NOMO-1 (cell line): ENCODE measurements around the gene ACAD11.
"Not testable (repeated sequence)": the region's sequence is repeated elsewhere in the genome, so short reads cannot be mapped to it uniquely, and the experiment has no call there.

ENCODE experiments used
- DNase-seq, 2 experiments: peaks; one replicate each; lab custom pipeline; 2025; ENCODE audit not compliant: unreplicated experiment in 2 of 2; lab: John Stamatoyannopoulos, UW

ACAD11 gene

GRCh38 chr3:132652640-132653270 is 6.9 kb downstream of the ACAD11 start:
- DNase-seq = no peak

GRCh38 chr3:132650153-132650552 is 9.5 kb downstream of the ACAD11 start:
- DNase-seq = no peak

- DNase-seq = no peak
Measured at GRCh38 chr3:132645058-132645457, 14.6 kb downstream of the ACAD11 start.

GRCh38 chr3:132643366-132643765 is 16.2 kb downstream of the ACAD11 start:
- DNase-seq = peak in 1 of 2 experiments; percentile 20

- DNase-seq = no peak
Measured at GRCh38 chr3:132642539-132642847, 17.1 kb downstream of the ACAD11 start.

- DNase-seq = peak; percentile 29 to 77
Measured at GRCh38 chr3:132641837-132642538, 17.6 kb downstream of the ACAD11 start.

GRCh38 chr3:132641427-132641826 is 18.2 kb downstream of the ACAD11 start:
- DNase-seq = not testable (repeated sequence)

- no peak for DNase-seq
Measured at GRCh38 chr3:132638706-132639105, 20.9 kb downstream of the ACAD11 start.

- DNase-seq = no peak
Measured at GRCh38 chr3:132637590-132637989, 22.0 kb downstream of the ACAD11 start.

GRCh38 chr3:132635052-132635451 is 24.6 kb downstream of the ACAD11 start:
- no peak for DNase-seq

GRCh38 chr3:132630612-132631011 is 29.0 kb downstream of the ACAD11 start:
- no peak for DNase-seq

GRCh38 chr3:132629928-132630327 is 29.7 kb downstream of the ACAD11 start:
- no peak for DNase-seq

- no peak for DNase-seq
Measured at GRCh38 chr3:132628157-132628556, 31.5 kb downstream of the ACAD11 start.

- no peak for DNase-seq
Measured at GRCh38 chr3:132626955-132627354, 32.7 kb downstream of the ACAD11 start.

- DNase-seq = peak in 1 of 2 experiments; percentile 39
Measured at GRCh38 chr3:132625613-132626012, 34.0 kb downstream of the ACAD11 start.

GRCh38 chr3:132624790-132625189 is 34.8 kb downstream of the ACAD11 start:
- DNase-seq = no peak

- no peak for DNase-seq
Measured at GRCh38 chr3:132623646-132624045, 36.0 kb downstream of the ACAD11 start.

GRCh38 chr3:132622761-132623160 is 36.8 kb downstream of the ACAD11 start:
- peak in 1 of 2 experiments; percentile 43 for DNase-seq

GRCh38 chr3:132622148-132622547 is 37.5 kb downstream of the ACAD11 start:
- no peak for DNase-seq

GRCh38 chr3:132616780-132617179 is 42.8 kb downstream of the ACAD11 start:
- DNase-seq = no peak

GRCh38 chr3:132615881-132616280 is 43.7 kb downstream of the ACAD11 start:
- no peak for DNase-seq

GRCh38 chr3:132615301-132615700 is 44.3 kb downstream of the ACAD11 start:
- DNase-seq = not testable (repeated sequence)

GRCh38 chr3:132606620-132607019 is 53.0 kb downstream of the ACAD11 start:
- DNase-seq = not testable (repeated sequence)
